Measurements from ENCODE around the gene DNAJC6.
"Not testable (repeated sequence)": the region's sequence is repeated elsewhere in the genome, so short reads cannot be mapped to it uniquely, and the experiment has no call there.

The DNAJC6 gene

GRCh38 chr1:65371544-65371943 is 62.2 kb downstream of the DNAJC6 start:
- DNase-seq (ENCODE audit: insufficient read length, low spot score) (no peak), FAIRE-seq (no peak)
- TF ChIP-seq POLR2AphosphoS5 (IDR thresholded peaks at IDR 0.05; ENCODE audit: low read depth, low read length) (no peak), SPI1 (IDR thresholded peaks at IDR 0.05; ENCODE audit: low read depth, low read length) (no peak), TAF1 (IDR thresholded peaks at IDR 0.05; ENCODE audit: low read depth, low read length) (no peak), PAX5 (IDR thresholded peaks at IDR 0.05; ENCODE audit: insufficient read depth, low read length, severe bottlenecking) (no peak), POU2F2 (IDR thresholded peaks at IDR 0.05; ENCODE audit: low read depth, low read length) (no peak), POLR2A (IDR thresholded peaks at IDR 0.05; ENCODE audit: low read depth, low read length) (no peak)

- DNase-seq (ENCODE audit: insufficient read length, low spot score) (no peak), FAIRE-seq (no peak)
- TF ChIP-seq POLR2AphosphoS5 (IDR thresholded peaks at IDR 0.05; ENCODE audit: low read depth, low read length) (no peak), TAF1 (IDR thresholded peaks at IDR 0.05; ENCODE audit: low read depth, low read length) (no peak), POLR2A (IDR thresholded peaks at IDR 0.05; ENCODE audit: low read depth, low read length) (no peak), PAX5 (IDR thresholded peaks at IDR 0.05; ENCODE audit: insufficient read depth, low read length, severe bottlenecking) (no peak), SPI1 (IDR thresholded peaks at IDR 0.05; ENCODE audit: low read depth, low read length) (no peak), POU2F2 (IDR thresholded peaks at IDR 0.05; ENCODE audit: low read depth, low read length) (no peak)
Measured at GRCh38 chr1:65372557-65372956, 63.2 kb downstream of the DNAJC6 start.

- no peak for DNase-seq (ENCODE audit: insufficient read length, low spot score)
- no peak for FAIRE-seq
- no peak for TF ChIP-seq POLR2AphosphoS5 (IDR thresholded peaks at IDR 0.05; ENCODE audit: low read depth, low read length)
- no peak for TF ChIP-seq SPI1 (IDR thresholded peaks at IDR 0.05; ENCODE audit: low read depth, low read length)
- no peak for TF ChIP-seq POLR2A (IDR thresholded peaks at IDR 0.05; ENCODE audit: low read depth, low read length)
- no peak for TF ChIP-seq PAX5 (IDR thresholded peaks at IDR 0.05; ENCODE audit: insufficient read depth, low read length, severe bottlenecking)
- TF ChIP-seq TAF1 (IDR thresholded peaks at IDR 0.05; ENCODE audit: low read depth, low read length), result no peak
- TF ChIP-seq POU2F2 (IDR thresholded peaks at IDR 0.05; ENCODE audit: low read depth, low read length), result no peak
Measured at GRCh38 chr1:65377496-65378246, 68.3 kb downstream of the DNAJC6 start.

- DNase-seq (ENCODE audit: insufficient read length, low spot score) (no peak), FAIRE-seq (no peak)
- TF ChIP-seq PAX5 (IDR thresholded peaks at IDR 0.05; ENCODE audit: insufficient read depth, low read length, severe bottlenecking) (no peak), POLR2A (IDR thresholded peaks at IDR 0.05; ENCODE audit: low read depth, low read length) (no peak), POLR2AphosphoS5 (IDR thresholded peaks at IDR 0.05; ENCODE audit: low read depth, low read length) (no peak), POU2F2 (IDR thresholded peaks at IDR 0.05; ENCODE audit: low read depth, low read length) (no peak), TAF1 (IDR thresholded peaks at IDR 0.05; ENCODE audit: low read depth, low read length) (no peak), SPI1 (IDR thresholded peaks at IDR 0.05; ENCODE audit: low read depth, low read length) (no peak)
Measured at GRCh38 chr1:65378247-65378946, 69.1 kb downstream of the DNAJC6 start.

- not testable (repeated sequence) for DNase-seq (ENCODE audit: insufficient read length, low spot score); FAIRE-seq
Measured at GRCh38 chr1:65384426-65384825, 75.1 kb downstream of the DNAJC6 start.

GRCh38 chr1:65386439-65386838 is 77.1 kb downstream of the DNAJC6 start:
- DNase-seq (ENCODE audit: insufficient read length, low spot score) (no peak), FAIRE-seq (no peak)
- TF ChIP-seq POLR2AphosphoS5 (IDR thresholded peaks at IDR 0.05; ENCODE audit: low read depth, low read length) (no peak), TAF1 (IDR thresholded peaks at IDR 0.05; ENCODE audit: low read depth, low read length) (no peak), POLR2A (IDR thresholded peaks at IDR 0.05; ENCODE audit: low read depth, low read length) (no peak), PAX5 (IDR thresholded peaks at IDR 0.05; ENCODE audit: insufficient read depth, low read length, severe bottlenecking) (no peak), SPI1 (IDR thresholded peaks at IDR 0.05; ENCODE audit: low read depth, low read length) (no peak), POU2F2 (IDR thresholded peaks at IDR 0.05; ENCODE audit: low read depth, low read length) (no peak)

GRCh38 chr1:65387821-65388220 is 78.5 kb downstream of the DNAJC6 start:
- FAIRE-seq (no peak), DNase-seq (ENCODE audit: insufficient read length, low spot score) (no peak)
- TF ChIP-seq TAF1 (IDR thresholded peaks at IDR 0.05; ENCODE audit: low read depth, low read length), result no peak
- no peak for TF ChIP-seq POU2F2 (IDR thresholded peaks at IDR 0.05; ENCODE audit: low read depth, low read length)
- no peak for TF ChIP-seq POLR2A (IDR thresholded peaks at IDR 0.05; ENCODE audit: low read depth, low read length)
- no peak for TF ChIP-seq PAX5 (IDR thresholded peaks at IDR 0.05; ENCODE audit: insufficient read depth, low read length, severe bottlenecking)
- TF ChIP-seq POLR2AphosphoS5 (IDR thresholded peaks at IDR 0.05; ENCODE audit: low read depth, low read length), result no peak
- TF ChIP-seq SPI1 (IDR thresholded peaks at IDR 0.05; ENCODE audit: low read depth, low read length), result no peak

GRCh38 chr1:65388908-65389695 is 79.8 kb downstream of the DNAJC6 start:
- no peak for FAIRE-seq

GRCh38 chr1:65392497-65392896 is 83.2 kb downstream of the DNAJC6 start:
- FAIRE-seq, result no peak
- TF ChIP-seq POLR2AphosphoS5 (IDR thresholded peaks at IDR 0.05; ENCODE audit: low read depth, low read length) (no peak), POLR2A (IDR thresholded peaks at IDR 0.05; ENCODE audit: low read depth, low read length) (no peak), POU2F2 (IDR thresholded peaks at IDR 0.05; ENCODE audit: low read depth, low read length) (no peak), SPI1 (IDR thresholded peaks at IDR 0.05; ENCODE audit: low read depth, low read length) (no peak), PAX5 (IDR thresholded peaks at IDR 0.05; ENCODE audit: insufficient read depth, low read length, severe bottlenecking) (no peak), TAF1 (IDR thresholded peaks at IDR 0.05; ENCODE audit: low read depth, low read length) (no peak)
- no peak for DNase-seq (ENCODE audit: insufficient read length, low spot score)

More at GRCh38 chr1:65388908-65389695, 79.8 kb downstream of the DNAJC6 start:
- no peak for DNase-seq (ENCODE audit: insufficient read length, low spot score)
- no peak for TF ChIP-seq PAX5 (IDR thresholded peaks at IDR 0.05; ENCODE audit: insufficient read depth, low read length, severe bottlenecking)
- TF ChIP-seq SPI1 (IDR thresholded peaks at IDR 0.05; ENCODE audit: low read depth, low read length), result no peak
- no peak for TF ChIP-seq TAF1 (IDR thresholded peaks at IDR 0.05; ENCODE audit: low read depth, low read length)
- TF ChIP-seq POLR2AphosphoS5 (IDR thresholded peaks at IDR 0.05; ENCODE audit: low read depth, low read length), result no peak
- TF ChIP-seq POU2F2 (IDR thresholded peaks at IDR 0.05; ENCODE audit: low read depth, low read length), result no peak
- no peak for TF ChIP-seq POLR2A (IDR thresholded peaks at IDR 0.05; ENCODE audit: low read depth, low read length)
